ENCODE measurements around the gene SNRNP48. TPM values are rescaled to one million over a fixed set of nuclear protein-coding genes. Genes with fewer than 3 reads are reported as not detected.

Gene SNRNP48
- total and polyA plus RNA-seq, 2 of the 4 experiments (the other 2 are of a cell fraction): 5.2 to 6.2 TPM

GRCh38 chr6:7544597-7544996 is 45.4 kb upstream of the SNRNP48 start:
- Histone ChIP-seq H3K14ac (replicated peaks; ENCODE audit: low read depth, low read length) (no peak overlapping the region), H3K4me1 (ENCODE audit: control insufficient read depth, insufficient read depth, low read length) (peaks cover 6% of the 10 kb centered on the region), H3K4me2 (ENCODE audit: low read depth, low read length) (no peak overlapping the region), H3K9ac (ENCODE audit: low read depth, low read length) (no peak overlapping the region), H2BK5ac (ENCODE audit: low read depth, low read length, poor library complexity, severe bottlenecking) (no peak overlapping the region), H4K20me1 (ENCODE audit: insufficient read depth, low read length) (peaks cover 7% of the 10 kb centered on the region; the same call in 1 of the 2 replicates), H3K79me1 (ENCODE audit: low read depth in 1 of 2, low read length in 2 of 2) (peaks cover 0 to 37% of the 10 kb centered on the region in 2 experiments; a peak in 2 of 4 replicates), H3K23ac (ENCODE audit: low read depth, low read length) (no peak overlapping the region), H2AK5ac (ENCODE audit: low read depth, low read length) (no peak overlapping the region), H4K91ac (ENCODE audit: insufficient read depth, low read depth, low read length) (no peak overlapping the region), H3K36me3 (ENCODE audit: control insufficient read depth, insufficient read depth, low read length) (no peaks in the 10 kb centered on the region), H3K27ac (ENCODE audit: insufficient read depth, low read length) (no peak overlapping the region), H3K9me3 (ENCODE audit: control insufficient read depth, insufficient read depth, low read length) (no peaks in the 10 kb centered on the region), H2AFZ (replicated peaks; ENCODE audit: low read length, poor library complexity) (no peak overlapping the region), H2BK120ac (ENCODE audit: low read depth, low read length) (no peak overlapping the region), H3K4me3 (ENCODE audit: insufficient read depth, low read depth, low read length) (no peak overlapping the region), H2BK15ac (ENCODE audit: low read depth, low read length) (no peak overlapping the region), H4K8ac (ENCODE audit: low read depth in 2 of 2, low read length in 2 of 2) (no peak overlapping the region), H4K5ac (ENCODE audit: low read depth, low read length) (no peak overlapping the region), H3K56ac (ENCODE audit: extremely low read depth, insufficient read depth, low read length) (no peak overlapping the region), H3K9me1 (ENCODE audit: insufficient read depth, low read length) (peaks cover 11% of the 10 kb centered on the region), H3K4ac (ENCODE audit: low read depth, low read length) (no peak overlapping the region), H2AK9ac (replicated peaks; ENCODE audit: low read depth, low read length, poor library complexity) (no peak overlapping the region), H3K27me3 (ENCODE audit: control insufficient read depth, insufficient read depth, low read length) (peaks cover 12% of the 10 kb centered on the region; the same call in 1 of the 2 replicates), H2BK20ac (ENCODE audit: low read depth, low read length) (no peak overlapping the region), H3K18ac (ENCODE audit: low read depth, low read length) (no peak overlapping the region)
- ChIA-PET POLR2A (ENCODE audit: unreplicated experiment) (no interaction called here), CTCF (no interaction called here)
- in situ Hi-C loops (cut with MboI; ENCODE audit: low sequenced_read_pairs) (no loop called here), dilution Hi-C loops (cut with HindIII; ENCODE audit: low sequenced_read_pairs, unreplicated experiment) (no loop called here), intact Hi-C loops (cut with micrococcal nuclease) (loop anchor here (5.0 kb wide), 1 partner anchor 232 kb away; the partner anchor contains the start of gene SSR1)
- ATAC-seq (ENCODE audit: low read depth): no peak
- BruUV-seq (replicated peaks): no TSS peak
- TF ChIP-seq USF2 (IDR thresholded peaks at IDR 0.05; ENCODE audit: low read depth, low read length): no peak
- no peak for TF ChIP-seq MAFK (IDR thresholded peaks at IDR 0.05; ENCODE audit: low read depth, low read length)
- TF ChIP-seq MXI1 (IDR thresholded peaks at IDR 0.05; ENCODE audit: borderline replicate concordance, low read depth, low read length): no peak
- no peak for TF ChIP-seq CHD1 (IDR thresholded peaks at IDR 0.05; ENCODE audit: low read depth, low read length)
- no peak for TF ChIP-seq CEBPB (IDR thresholded peaks at IDR 0.05; ENCODE audit: low read depth, low read length)
- TF ChIP-seq, protein P1, sequence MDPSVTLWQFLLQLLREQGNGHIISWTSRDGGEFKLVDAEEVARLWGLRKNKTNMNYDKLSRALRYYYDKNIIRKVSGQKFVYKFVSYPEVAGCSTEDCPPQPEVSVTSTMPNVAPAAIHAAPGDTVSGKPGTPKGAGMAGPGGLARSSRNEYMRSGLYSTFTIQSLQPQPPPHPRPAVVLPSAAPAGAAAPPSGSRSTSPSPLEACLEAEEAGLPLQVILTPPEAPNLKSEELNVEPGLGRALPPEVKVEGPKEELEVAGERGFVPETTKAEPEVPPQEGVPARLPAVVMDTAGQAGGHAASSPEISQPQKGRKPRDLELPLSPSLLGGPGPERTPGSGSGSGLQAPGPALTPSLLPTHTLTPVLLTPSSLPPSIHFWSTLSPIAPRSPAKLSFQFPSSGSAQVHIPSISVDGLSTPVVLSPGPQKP (IDR thresholded peaks at IDR 0.05; ENCODE audit: borderline replicate concordance, low read depth, low read length): no peak
- TF ChIP-seq, protein P2, sequence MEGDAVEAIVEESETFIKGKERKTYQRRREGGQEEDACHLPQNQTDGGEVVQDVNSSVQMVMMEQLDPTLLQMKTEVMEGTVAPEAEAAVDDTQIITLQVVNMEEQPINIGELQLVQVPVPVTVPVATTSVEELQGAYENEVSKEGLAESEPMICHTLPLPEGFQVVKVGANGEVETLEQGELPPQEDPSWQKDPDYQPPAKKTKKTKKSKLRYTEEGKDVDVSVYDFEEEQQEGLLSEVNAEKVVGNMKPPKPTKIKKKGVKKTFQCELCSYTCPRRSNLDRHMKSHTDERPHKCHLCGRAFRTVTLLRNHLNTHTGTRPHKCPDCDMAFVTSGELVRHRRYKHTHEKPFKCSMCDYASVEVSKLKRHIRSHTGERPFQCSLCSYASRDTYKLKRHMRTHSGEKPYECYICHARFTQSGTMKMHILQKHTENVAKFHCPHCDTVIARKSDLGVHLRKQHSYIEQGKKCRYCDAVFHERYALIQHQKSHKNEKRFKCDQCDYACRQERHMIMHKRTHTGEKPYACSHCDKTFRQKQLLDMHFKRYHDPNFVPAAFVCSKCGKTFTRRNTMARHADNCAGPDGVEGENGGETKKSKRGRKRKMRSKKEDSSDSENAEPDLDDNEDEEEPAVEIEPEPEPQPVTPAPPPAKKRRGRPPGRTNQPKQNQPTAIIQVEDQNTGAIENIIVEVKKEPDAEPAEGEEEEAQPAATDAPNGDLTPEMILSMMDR (conservative IDR thresholded peaks at IDR 0.05; ENCODE audit: low read depth, low read length): no peak
- no peak for TF ChIP-seq RAD21 (IDR thresholded peaks at IDR 0.05; ENCODE audit: low read length)
- TF ChIP-seq SMC3 (IDR thresholded peaks at IDR 0.05; ENCODE audit: low read depth, low read length): no peak
- no peak for TF ChIP-seq MAZ (IDR thresholded peaks at IDR 0.05; ENCODE audit: borderline replicate concordance, low read depth, low read length)
- no peak for DNase-seq
- WGBS, 2 experiments (ENCODE audit: extremely low coverage in 2 of 2, insufficient read length in 1 of 2): no CpG with 5 or more reads among the region's 3 CpGs
